Natural killer cell treated with Interleukin-12 subunit alpha and Interleukin-12 subunit beta and Interleukin-15 and Interleukin-18, amount 100 ng/mL, for 72 hours (primary cell): ENCODE data around the gene PTX3. TPM values are rescaled to one million over a fixed set of nuclear protein-coding genes. Genes with fewer than 3 reads are reported as not detected.

ENCODE experiments used
- ATAC-seq, 2 donors: fragments of 150-1000 bp; cut with Tn5 transposase in 1 of 2; sonication (Bioruptor Pico), chemical (Tn5 transposase) in 1 of 2; 2 replicates each; pipeline ENCODE4 v1.10.0; 2021
- DNase-seq: peaks from one replicate; pipeline ENCODE4 v3.0.0; 2022; ENCODE audit warnings: low spot score
- H3K27ac Mint-ChIP-seq, 2 donors: 1 replicate in 1 of 2; 2 replicates in 1 of 2; pipeline ENCODE4 v1.8.0; 2022; ENCODE audit warnings: mixed read lengths in 2 of 2, mild to moderate bottlenecking in 1 of 2, moderate library complexity in 1 of 2
- H3K27me3 Mint-ChIP-seq, 2 donors: 1 replicate in 1 of 2; 2 replicates in 1 of 2; pipeline ENCODE4 v1.8.0; 2022; ENCODE audit warnings: mixed read lengths in 2 of 2
- H3K36me3 Mint-ChIP-seq: one replicate; pipeline ENCODE4 v1.8.0; 2022; ENCODE audit warnings: mixed read lengths
- H3K4me1 Mint-ChIP-seq, 2 donors: 1 replicate in 1 of 2; 2 replicates in 1 of 2; pipeline ENCODE4 v1.8.0; 2022; ENCODE audit warnings: low read depth in 2 of 2, mixed read lengths in 2 of 2, mild to moderate bottlenecking in 1 of 2
- H3K4me3 Mint-ChIP-seq: one replicate; pipeline ENCODE4 v1.8.0; 2022; ENCODE audit warnings: mixed read lengths
- H3K9me3 Mint-ChIP-seq: 2 replicates; pipeline ENCODE4 v1.8.0; 2022; ENCODE audit warnings: mixed read lengths
- total RNA-seq, 2 donors: library from RNA; stranded (reverse); gene quantifications; one replicate each; pipeline ENCODE4 v1.2.3, GENCODE V29; 2022

The PTX3 gene
- total RNA-seq, 2 donors from 2014 or later: not detected

DNA sequence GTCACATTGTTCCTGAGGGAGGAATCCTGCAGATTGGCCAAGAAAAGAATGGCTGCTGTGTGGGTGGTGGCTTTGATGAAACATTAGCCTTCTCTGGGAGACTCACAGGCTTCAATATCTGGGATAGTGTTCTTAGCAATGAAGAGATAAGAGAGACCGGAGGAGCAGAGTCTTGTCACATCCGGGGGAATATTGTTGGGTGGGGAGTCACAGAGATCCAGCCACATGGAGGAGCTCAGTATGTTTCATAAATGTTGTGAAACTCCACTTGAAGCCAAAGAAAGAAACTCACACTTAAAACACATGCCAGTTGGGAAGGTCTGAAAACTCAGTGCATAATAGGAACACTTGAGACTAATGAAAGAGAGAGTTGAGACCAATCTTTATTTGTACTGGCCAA lies 6.1 kb downstream of the PTX3 start:
- ATAC-seq: no peak
- no peak overlapping the region for H3K27ac Mint-ChIP-seq
- no peak overlapping the region for H3K4me3 Mint-ChIP-seq
- no peaks in the 10 kb centered on the region for H3K4me1 Mint-ChIP-seq
- DNase-seq: no peak
- no peaks in the 10 kb centered on the region for H3K9me3 Mint-ChIP-seq
- peaks cover 3 to 9% of the 10 kb centered on the region in 2 donors for H3K27me3 Mint-ChIP-seq
- no peaks in the 10 kb centered on the region for H3K36me3 Mint-ChIP-seq

DNA sequence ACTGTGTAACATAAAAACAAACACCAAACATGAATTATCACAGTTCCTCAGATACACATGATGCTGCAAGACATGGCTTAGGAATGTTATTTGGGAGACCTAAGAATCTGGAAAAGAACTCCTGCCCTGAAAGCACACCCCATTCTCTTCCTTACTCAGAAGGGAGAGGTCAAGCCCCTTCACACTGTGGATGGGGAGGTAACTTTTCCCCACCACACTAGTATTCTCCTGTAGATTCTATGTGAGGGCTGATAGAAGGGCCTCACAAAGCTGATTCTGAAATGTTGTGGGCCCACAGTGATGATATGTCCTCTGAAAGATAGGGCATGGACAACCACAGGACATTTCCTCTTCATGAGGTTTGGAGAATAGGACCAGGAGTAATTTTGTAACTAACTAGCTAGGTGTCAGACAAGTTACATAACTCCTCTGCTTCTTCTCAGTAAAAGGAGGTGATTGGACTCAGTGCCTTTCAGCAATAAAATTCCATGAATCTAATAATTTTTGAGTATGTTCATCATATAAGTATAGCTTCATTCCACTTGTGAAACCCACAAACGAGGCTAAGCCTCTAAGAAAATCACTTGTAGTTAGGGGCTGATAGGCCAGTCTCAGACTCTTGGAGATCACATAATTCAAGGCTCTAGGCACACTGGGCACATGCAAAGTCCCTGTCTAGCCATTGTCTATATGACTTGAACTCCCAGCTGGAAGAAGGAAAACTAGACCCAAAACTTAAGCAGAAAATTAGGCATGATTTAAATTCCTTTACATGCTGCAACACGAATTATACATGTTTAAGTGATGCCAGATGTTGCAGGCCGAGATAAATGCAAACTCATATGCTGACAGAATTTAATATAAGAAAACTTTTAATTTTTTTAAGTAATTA lies 7.5 kb downstream of the PTX3 start:
- peak in 1 of 2 donors; percentile 44 for ATAC-seq
- H3K4me3 Mint-ChIP-seq: no peak overlapping the region

DNA sequence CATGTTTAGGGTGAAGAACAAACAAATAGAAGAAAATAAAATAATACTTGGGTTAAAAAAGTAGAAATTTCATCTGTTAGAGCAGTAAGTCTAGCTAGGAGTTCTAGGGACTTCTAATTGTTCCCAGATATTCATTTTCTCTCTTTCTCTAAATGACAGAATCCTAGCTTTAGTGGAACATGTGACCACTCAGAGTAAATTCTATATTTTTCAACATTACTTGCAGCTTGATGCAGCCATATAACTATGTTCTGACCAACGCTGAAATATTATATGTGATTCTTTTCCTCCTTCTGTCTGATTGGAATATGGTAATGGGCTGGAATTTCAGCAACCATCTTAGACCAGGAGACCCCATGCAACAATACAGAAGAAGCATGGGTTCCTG lies 8.1 kb downstream of the PTX3 start:
- Mint-ChIP-seq H3K4me1 (no peaks in the 10 kb centered on the region), H3K36me3 (no peaks in the 10 kb centered on the region), H3K4me3 (no peak overlapping the region), H3K27ac (no peak overlapping the region), H3K27me3 (no peaks in the 10 kb centered on the region), H3K9me3 (no peaks in the 10 kb centered on the region)
- DNase-seq (no peak), ATAC-seq (no peak)

More for the DNA sequence above, 7.5 kb downstream of the PTX3 start:
- DNase-seq: no peak
- no peak overlapping the region for H3K27ac Mint-ChIP-seq
- H3K4me1 Mint-ChIP-seq: no peaks in the 10 kb centered on the region
- H3K36me3 Mint-ChIP-seq: no peaks in the 10 kb centered on the region
- H3K27me3 Mint-ChIP-seq: no peaks in the 10 kb centered on the region
- H3K9me3 Mint-ChIP-seq: no peaks in the 10 kb centered on the region

DNA sequence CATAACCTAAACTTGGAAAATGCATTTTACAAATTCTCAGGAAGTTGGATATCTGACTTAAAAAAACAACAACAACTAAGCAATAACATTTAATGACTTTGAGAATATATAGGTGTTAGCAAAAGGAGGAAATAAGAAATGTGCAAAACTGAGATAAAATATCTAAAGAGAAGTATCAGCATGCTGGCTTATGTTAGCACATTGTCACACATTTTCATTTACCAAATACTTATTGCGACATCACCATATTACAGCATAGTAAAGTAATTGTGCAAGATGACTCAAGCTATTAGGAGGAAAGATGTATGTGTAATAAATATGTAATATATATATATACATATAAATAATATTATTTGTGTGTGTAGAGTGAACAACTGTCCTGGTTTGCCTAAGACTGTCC lies 9.2 kb downstream of the PTX3 start:
- H3K4me3 Mint-ChIP-seq: no peak overlapping the region
- no peaks in the 10 kb centered on the region for H3K27me3 Mint-ChIP-seq
- ATAC-seq (no peak), DNase-seq (no peak)
- no peaks in the 10 kb centered on the region for H3K4me1 Mint-ChIP-seq
- H3K9me3 Mint-ChIP-seq: no peaks in the 10 kb centered on the region
- no peaks in the 10 kb centered on the region for H3K36me3 Mint-ChIP-seq
- no peak overlapping the region for H3K27ac Mint-ChIP-seq

DNA sequence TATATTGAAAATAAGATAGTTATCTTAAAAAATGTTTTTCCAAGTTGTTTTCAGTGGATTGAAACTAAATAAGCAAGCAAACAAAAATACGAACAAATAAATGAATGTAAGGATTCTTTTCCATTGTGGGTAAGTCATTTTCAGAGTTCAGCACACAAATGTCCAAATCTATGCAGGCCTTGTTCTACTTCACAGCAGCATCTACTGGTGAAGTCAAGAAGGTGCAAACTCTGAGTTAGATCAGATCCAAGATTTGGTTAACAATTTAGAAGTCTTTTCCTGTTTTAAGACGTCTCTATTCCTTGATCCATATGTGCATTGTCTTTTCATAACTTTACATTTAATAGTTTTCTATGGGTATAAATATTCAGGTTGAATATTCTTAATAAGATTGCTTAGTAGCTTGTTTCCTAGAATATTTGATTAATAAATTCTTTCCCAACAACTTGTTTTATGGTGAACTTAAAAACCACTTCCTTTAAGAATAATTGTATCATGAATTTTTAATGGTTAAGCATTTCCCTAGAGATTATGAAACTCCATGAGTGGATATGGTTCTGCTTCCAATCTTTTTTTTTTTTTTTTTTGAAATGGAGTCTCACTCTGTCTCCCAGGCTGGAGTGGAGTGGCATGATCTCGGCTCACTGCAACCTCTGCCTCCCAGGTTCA lies 10.5 kb downstream of the PTX3 start:
- peaks cover 3 to 5% of the 10 kb centered on the region in 2 donors for H3K27me3 Mint-ChIP-seq
- no peaks in the 10 kb centered on the region for H3K4me1 Mint-ChIP-seq
- H3K9me3 Mint-ChIP-seq: no peaks in the 10 kb centered on the region
- H3K27ac Mint-ChIP-seq: no peak overlapping the region
- no peaks in the 10 kb centered on the region for H3K36me3 Mint-ChIP-seq
- DNase-seq (no peak), ATAC-seq (no peak)
- H3K4me3 Mint-ChIP-seq: no peak overlapping the region

DNA sequence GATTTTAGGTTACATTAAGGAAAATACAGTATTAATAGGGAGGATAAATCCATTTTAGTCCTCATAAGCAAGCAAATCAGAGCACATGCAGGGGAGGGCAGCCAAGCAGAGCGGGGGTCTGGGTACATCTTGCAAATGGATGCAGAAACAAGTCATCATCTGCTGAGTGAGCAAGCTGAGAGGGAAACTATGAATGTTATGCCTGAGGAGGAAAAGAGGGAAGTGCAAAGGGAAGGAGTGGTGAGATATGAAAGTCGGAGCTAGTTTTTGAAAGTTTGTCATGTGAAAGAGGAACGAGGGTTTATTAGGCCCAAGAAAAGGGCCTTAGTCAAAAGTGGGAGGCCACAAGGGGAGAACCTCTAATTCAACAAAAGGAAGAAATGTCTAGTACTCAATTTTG lies 15.4 kb downstream of the PTX3 start:
- Mint-ChIP-seq H3K27me3 (peaks cover 3 to 8% of the 10 kb centered on the region in 2 donors), H3K4me3 (no peak overlapping the region), H3K27ac (no peak overlapping the region), H3K36me3 (no peaks in the 10 kb centered on the region), H3K4me1 (no peaks in the 10 kb centered on the region), H3K9me3 (no peaks in the 10 kb centered on the region)
- DNase-seq (no peak), ATAC-seq (no peak)

DNA sequence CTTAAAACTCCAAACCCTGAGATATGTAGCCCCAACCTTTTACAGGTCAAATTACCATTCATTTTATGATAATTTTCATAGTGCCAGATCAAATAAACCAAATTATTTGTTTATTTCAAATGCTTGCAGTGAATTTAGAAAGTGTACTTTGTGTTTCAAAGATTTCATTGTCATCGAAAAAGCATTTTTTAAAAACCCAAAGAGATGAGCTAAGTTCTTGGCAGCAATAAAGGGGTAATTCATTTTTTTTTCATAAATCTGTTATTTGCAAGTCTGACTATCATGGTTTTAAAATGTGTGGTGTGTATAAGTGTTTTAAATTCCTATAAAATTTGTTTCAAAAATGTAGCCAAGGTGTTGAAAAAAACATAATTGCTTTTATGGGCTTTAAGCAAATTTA lies 17.2 kb downstream of the PTX3 start:
- Mint-ChIP-seq H3K9me3 (peaks cover 5% of the 10 kb centered on the region), H3K4me1 (no peaks in the 10 kb centered on the region), H3K27ac (no peak overlapping the region), H3K27me3 (peaks cover 3 to 8% of the 10 kb centered on the region in 2 donors), H3K36me3 (no peaks in the 10 kb centered on the region), H3K4me3 (no peak overlapping the region)
- DNase-seq (no peak), ATAC-seq (no peak)

DNA sequence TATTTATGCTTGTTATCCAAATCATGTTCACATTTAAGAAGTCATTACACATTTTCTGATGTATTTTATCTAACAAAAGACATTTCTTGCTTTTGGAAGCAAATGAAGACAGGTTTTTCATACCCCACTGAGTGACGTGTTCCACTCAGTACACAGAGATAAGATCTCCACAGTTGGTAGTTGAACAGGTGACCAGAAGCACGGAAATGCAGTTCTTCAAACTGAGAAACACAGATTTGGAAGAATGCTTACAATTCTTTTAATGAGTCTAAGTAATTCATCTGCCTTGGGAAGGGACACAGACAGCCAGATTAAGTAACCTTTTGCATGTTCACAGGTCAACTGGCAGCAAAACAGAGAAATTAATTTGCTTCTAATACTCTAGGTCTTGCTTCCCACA lies 23.1 kb downstream of the PTX3 start:
- ATAC-seq (no peak), DNase-seq (no peak)
- no peak overlapping the region for H3K4me3 Mint-ChIP-seq
- no peaks in the 10 kb centered on the region for H3K36me3 Mint-ChIP-seq
- H3K9me3 Mint-ChIP-seq: peaks cover 9% of the 10 kb centered on the region
- H3K27ac Mint-ChIP-seq: no peak overlapping the region
- H3K27me3 Mint-ChIP-seq: no peaks in the 10 kb centered on the region
- H3K4me1 Mint-ChIP-seq: no peaks in the 10 kb centered on the region

DNA sequence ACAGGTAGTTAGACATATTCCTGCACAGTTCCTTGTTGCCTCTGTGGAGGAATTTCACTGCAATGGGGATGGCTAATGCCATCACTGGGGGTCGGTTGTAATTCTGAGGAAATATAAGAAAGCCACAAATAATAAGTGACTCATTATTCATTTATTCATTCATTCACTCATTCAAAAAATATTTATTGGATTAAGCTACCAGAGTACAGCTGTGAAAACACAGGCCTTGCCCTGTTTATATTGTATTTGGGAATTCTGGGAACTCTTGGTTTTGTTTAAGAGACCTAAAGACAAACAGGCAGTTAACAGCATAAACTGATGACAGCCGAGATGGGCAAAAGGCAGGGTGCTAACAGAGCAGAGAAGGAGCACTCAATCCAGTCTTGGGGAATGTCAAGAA lies 23.6 kb downstream of the PTX3 start:
- ATAC-seq (no peak), DNase-seq (no peak)
- Mint-ChIP-seq H3K4me1 (no peaks in the 10 kb centered on the region), H3K27ac (no peak overlapping the region), H3K36me3 (no peaks in the 10 kb centered on the region), H3K27me3 (no peaks in the 10 kb centered on the region), H3K9me3 (peaks cover 9% of the 10 kb centered on the region), H3K4me3 (no peak overlapping the region)

DNA sequence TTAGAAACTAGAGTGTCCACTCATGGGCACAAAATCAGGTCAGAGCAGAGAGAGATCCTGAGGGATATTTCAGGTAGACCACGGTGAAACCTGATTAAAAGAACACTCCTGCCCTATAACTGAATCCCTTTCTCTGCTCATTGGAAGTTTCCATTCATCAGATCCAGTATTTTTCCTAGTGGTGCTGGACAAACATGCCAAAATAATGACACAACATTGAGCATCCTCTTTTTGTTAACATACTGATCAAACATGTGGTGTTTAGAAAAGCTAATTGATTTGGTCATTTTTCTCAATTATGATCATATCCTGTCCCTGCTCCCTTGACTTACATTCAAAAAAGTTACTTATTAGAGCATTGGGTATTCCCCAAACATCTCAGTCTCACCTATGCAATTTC lies 27.2 kb downstream of the PTX3 start:
- H3K36me3 Mint-ChIP-seq: no peaks in the 10 kb centered on the region
- no peak for ATAC-seq

DNA sequence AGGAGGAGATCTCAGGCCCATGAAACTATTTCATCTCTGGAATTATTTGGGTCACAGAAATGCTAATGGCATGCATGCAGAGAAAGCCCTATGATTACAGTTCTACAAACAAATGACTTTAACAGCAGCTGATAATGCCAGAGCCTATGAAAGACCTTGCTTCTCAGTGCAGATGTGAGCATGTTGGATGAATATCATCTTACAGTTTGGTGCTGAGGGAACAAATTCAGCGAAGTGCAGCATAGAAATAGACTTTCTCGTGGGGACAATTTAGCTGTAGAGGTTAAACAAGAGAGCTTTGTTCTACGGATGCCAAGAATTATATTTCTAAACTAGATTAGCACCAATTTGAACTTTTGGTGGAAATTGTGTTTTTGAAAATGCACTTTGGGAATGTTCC lies 27.7 kb downstream of the PTX3 start:
- DNase-seq (no peak), ATAC-seq (no peak)
- Mint-ChIP-seq H3K4me1 (no peaks in the 10 kb centered on the region), H3K36me3 (no peaks in the 10 kb centered on the region), H3K27ac (no peak overlapping the region), H3K27me3 (no peaks in the 10 kb centered on the region), H3K9me3 (peaks cover 4% of the 10 kb centered on the region), H3K4me3 (no peak overlapping the region)

More for the DNA sequence above, 27.2 kb downstream of the PTX3 start:
- H3K4me3 Mint-ChIP-seq: no peak overlapping the region
- H3K4me1 Mint-ChIP-seq: no peaks in the 10 kb centered on the region
- H3K27me3 Mint-ChIP-seq: no peaks in the 10 kb centered on the region
- H3K9me3 Mint-ChIP-seq: peaks cover 4% of the 10 kb centered on the region
- no peak for DNase-seq
- H3K27ac Mint-ChIP-seq: no peak overlapping the region

DNA sequence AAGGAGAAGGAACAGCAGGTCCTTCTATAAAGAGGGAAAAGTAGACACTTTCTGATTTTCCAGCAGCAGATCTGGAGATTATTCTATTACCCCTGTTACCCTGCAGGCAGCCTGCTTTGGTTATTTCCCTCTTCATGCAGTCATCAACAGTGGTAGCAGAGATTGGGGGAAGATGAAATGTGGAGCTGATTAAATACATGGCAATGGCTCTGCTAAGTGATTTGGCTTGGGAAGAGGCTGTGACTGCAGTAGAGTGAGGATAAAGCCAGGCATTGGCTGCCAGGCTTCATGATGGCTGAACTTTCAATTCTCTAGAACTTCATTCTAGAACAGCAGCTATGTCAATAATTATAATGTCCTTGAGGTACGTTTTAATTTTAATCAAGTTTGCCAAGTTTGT lies 29.1 kb downstream of the PTX3 start:
- H3K27ac Mint-ChIP-seq: no peak overlapping the region
- no peak overlapping the region for H3K4me3 Mint-ChIP-seq
- H3K9me3 Mint-ChIP-seq: no peaks in the 10 kb centered on the region

DNA sequence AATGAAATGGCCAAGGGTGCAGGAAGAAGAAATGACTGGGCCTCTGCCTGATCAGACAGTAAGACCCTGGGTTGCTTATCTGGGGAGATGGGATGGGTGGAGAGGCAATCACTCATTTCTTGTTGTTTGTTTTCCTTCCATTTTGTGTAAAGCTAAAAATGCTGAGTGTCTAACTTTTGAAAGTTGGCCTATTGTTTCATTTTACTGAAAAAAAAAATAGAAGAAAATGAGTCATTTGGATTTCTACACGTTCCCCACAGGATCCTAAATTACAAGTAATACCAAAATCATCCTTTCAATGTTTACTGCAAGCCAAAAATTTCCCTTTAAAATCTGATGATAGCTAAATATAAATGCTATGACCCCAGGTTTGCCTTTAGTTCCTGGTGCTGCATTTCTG lies 30.6 kb downstream of the PTX3 start:
- Mint-ChIP-seq H3K27me3 (no peaks in the 10 kb centered on the region), H3K36me3 (no peaks in the 10 kb centered on the region), H3K4me1 (no peaks in the 10 kb centered on the region), H3K4me3 (no peak overlapping the region), H3K9me3 (no peaks in the 10 kb centered on the region), H3K27ac (no peak overlapping the region)
- DNase-seq (no peak), ATAC-seq (no peak)

More for the DNA sequence above, 29.1 kb downstream of the PTX3 start:
- Mint-ChIP-seq H3K27me3 (no peaks in the 10 kb centered on the region), H3K36me3 (no peaks in the 10 kb centered on the region), H3K4me1 (no peaks in the 10 kb centered on the region)
- no peak for DNase-seq
- no peak for ATAC-seq

DNA sequence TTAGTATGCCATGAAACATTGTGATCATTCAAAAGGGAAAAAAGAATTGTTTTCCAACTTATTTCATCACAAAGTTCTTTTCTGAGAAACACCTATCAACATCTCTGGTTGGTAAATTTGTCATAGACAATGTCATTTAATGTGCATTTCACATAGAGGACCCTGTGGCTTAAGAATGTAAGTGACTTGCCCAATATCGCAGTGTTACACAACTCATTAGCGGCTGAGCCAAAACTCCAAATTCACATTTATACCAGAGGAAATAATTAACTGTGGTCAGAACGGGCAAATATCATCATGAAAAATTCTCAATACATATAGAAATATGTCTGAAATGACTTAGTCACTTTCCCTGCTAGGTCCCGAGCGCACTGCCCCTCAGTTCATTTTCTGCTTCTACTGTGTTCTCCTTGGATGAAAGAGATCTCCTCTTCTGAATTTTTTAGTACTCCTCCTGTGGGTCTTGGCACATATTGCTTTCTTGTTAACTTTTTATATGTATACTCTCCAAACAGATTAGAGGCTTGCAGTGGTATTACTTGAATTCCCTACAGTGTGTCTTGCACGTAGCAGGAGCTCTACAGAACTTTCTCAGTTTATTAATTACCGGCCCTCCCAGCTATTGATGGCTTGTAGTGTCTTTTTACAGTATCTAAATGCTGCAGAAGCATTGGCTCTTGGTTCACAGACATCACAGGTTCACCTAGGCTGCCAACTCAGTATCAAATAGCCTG lies 33.1 kb downstream of the PTX3 start:
- ATAC-seq: no peak
- no peak for DNase-seq
- Mint-ChIP-seq H3K4me1 (no peaks in the 10 kb centered on the region), H3K36me3 (no peaks in the 10 kb centered on the region), H3K27me3 (no peaks in the 10 kb centered on the region), H3K27ac (no peak overlapping the region), H3K4me3 (no peak overlapping the region), H3K9me3 (peaks cover 3% of the 10 kb centered on the region)
